Adipocyte (in vitro differentiated cells): ENCODE results near the gene GP1BB.

Experiments used
- DNase-seq: peaks from one replicate; pipeline ENCODE4 v3.0.0-alpha.2; 2015; ENCODE audit warnings: low read depth
- H3K27me3 ChIP-seq: replicated peaks from 2 replicates; pipeline ENCODE4 v1.7.0; 2013; ENCODE audit warnings: mild to moderate bottlenecking, low read length, moderate library complexity; ENCODE audit not compliant: control insufficient read depth, insufficient read depth
- H3K36me3 ChIP-seq: 2 replicates; pipeline ENCODE4 v1.7.0; 2013; ENCODE audit warnings: low read length, mild to moderate bottlenecking, moderate library complexity; ENCODE audit not compliant: control insufficient read depth, insufficient read depth, severe bottlenecking
- H3K4me1 ChIP-seq: 2 replicates; pipeline ENCODE4 v1.7.0; 2013; ENCODE audit warnings: mild to moderate bottlenecking, low read length, moderate library complexity; ENCODE audit not compliant: control insufficient read depth, insufficient read depth
- H3K4me3 ChIP-seq: 2 replicates; pipeline ENCODE4 v1.7.0; 2013; ENCODE audit warnings: mild to moderate bottlenecking, low read length, moderate library complexity
- H3K9ac ChIP-seq: 2 replicates; pipeline ENCODE4 v1.7.0; 2013; ENCODE audit warnings: mild to moderate bottlenecking, low read length, moderate library complexity
- H3K9me3 ChIP-seq: 2 replicates; pipeline ENCODE4 v1.7.0; 2013; ENCODE audit warnings: mild to moderate bottlenecking, low read length, moderate library complexity; ENCODE audit not compliant: control insufficient read depth

Gene GP1BB

GRCh38 chr22:19770349-19771220, 47.2 kb downstream of the GP1BB start:
- Histone ChIP-seq H3K9me3 (no peaks in the 10 kb centered on the region), H3K36me3 (no peaks in the 10 kb centered on the region), H3K27me3 (peaks cover 58% of the 10 kb centered on the region), H3K4me3 (no peak overlapping the region), H3K4me1 (no peaks in the 10 kb centered on the region), H3K9ac (no peak overlapping the region)
- no peak for DNase-seq

GRCh38 chr22:19772422-19772672, 49.0 kb downstream of the GP1BB start:
- no peaks in the 10 kb centered on the region for H3K4me1 ChIP-seq
- DNase-seq: no peak
- no peaks in the 10 kb centered on the region for H3K9me3 ChIP-seq
- H3K36me3 ChIP-seq: no peaks in the 10 kb centered on the region
- H3K27me3 ChIP-seq: peaks cover 58% of the 10 kb centered on the region
- no peak overlapping the region for H3K9ac ChIP-seq
- H3K4me3 ChIP-seq: no peak overlapping the region

GRCh38 chr22:19772673-19773469, 49.5 kb downstream of the GP1BB start:
- no peak overlapping the region for H3K9ac ChIP-seq
- H3K4me3 ChIP-seq: no peak overlapping the region
- H3K36me3 ChIP-seq: no peaks in the 10 kb centered on the region
- no peaks in the 10 kb centered on the region for H3K9me3 ChIP-seq
- peaks cover 55% of the 10 kb centered on the region for H3K27me3 ChIP-seq
- no peak for DNase-seq
- H3K4me1 ChIP-seq: no peaks in the 10 kb centered on the region

GRCh38 chr22:19773470-19774040, 50.2 kb downstream of the GP1BB start:
- H3K4me1 ChIP-seq: no peaks in the 10 kb centered on the region
- no peaks in the 10 kb centered on the region for H3K36me3 ChIP-seq
- DNase-seq: no peak
- no peak overlapping the region for H3K9ac ChIP-seq
- H3K4me3 ChIP-seq: no peak overlapping the region
- peaks cover 50% of the 10 kb centered on the region for H3K27me3 ChIP-seq
- no peaks in the 10 kb centered on the region for H3K9me3 ChIP-seq
